HG03025 (cell line): ENCODE data around the gene ADCY9.
"Not testable (repeated sequence)": the region's sequence is repeated elsewhere in the genome, so short reads cannot be mapped to it uniquely, and the experiment has no call there.

Experiments used
- ATAC-seq: cut with Tn5 transposase; IDR thresholded peaks from one replicate; pipeline ENCODE4 v1.9.1; 2021; ENCODE audit warnings: mild to moderate bottlenecking, moderate library complexity; ENCODE audit not compliant: unreplicated experiment, low FRiP score

The ADCY9 gene

GRCh38 chr16:4116325-4117249 lies at the start of gene ADCY9:
TSS of gene ADCY9 (minus strand) at chr16:4116442. CDS start at chr16:4115442, 1,000 bp downstream.
- peak; percentile 42 for ATAC-seq

- ATAC-seq = no peak
Measured at GRCh38 chr16:4160658-4161430, 44.6 kb upstream of the ADCY9 start.

- no peak for ATAC-seq
Measured at GRCh38 chr16:4159726-4160125, 43.5 kb upstream of the ADCY9 start.

GRCh38 chr16:4158143-4159093 lies 42.2 kb upstream of the ADCY9 start:
- no peak for ATAC-seq

GRCh38 chr16:4157376-4157825 lies 41.2 kb upstream of the ADCY9 start:
- ATAC-seq = no peak

GRCh38 chr16:4156503-4156902 lies 40.3 kb upstream of the ADCY9 start:
- not testable (repeated sequence) for ATAC-seq

GRCh38 chr16:4153364-4153763 lies 37.1 kb upstream of the ADCY9 start:
- not testable (repeated sequence) for ATAC-seq

GRCh38 chr16:4152267-4152666 lies 36.0 kb upstream of the ADCY9 start:
- no peak for ATAC-seq

- ATAC-seq = no peak
Measured at GRCh38 chr16:4147236-4147635, 31.0 kb upstream of the ADCY9 start.

GRCh38 chr16:4142268-4142667 lies 26.0 kb upstream of the ADCY9 start:
- no peak for ATAC-seq

- ATAC-seq = no peak
Measured at GRCh38 chr16:4141604-4142003, 25.4 kb upstream of the ADCY9 start.

GRCh38 chr16:4140652-4141051 lies 24.4 kb upstream of the ADCY9 start:
- ATAC-seq = no peak

- no peak for ATAC-seq
Measured at GRCh38 chr16:4139968-4140367, 23.7 kb upstream of the ADCY9 start.

GRCh38 chr16:4138713-4139112 lies 22.5 kb upstream of the ADCY9 start:
- ATAC-seq = no peak

- no peak for ATAC-seq
Measured at GRCh38 chr16:4137438-4137837, 21.2 kb upstream of the ADCY9 start.

- ATAC-seq = no peak
Measured at GRCh38 chr16:4136229-4136813, 20.1 kb upstream of the ADCY9 start.

- ATAC-seq = no peak
Measured at GRCh38 chr16:4135537-4135936, 19.3 kb upstream of the ADCY9 start.

- ATAC-seq = no peak
Measured at GRCh38 chr16:4133897-4134372, 17.7 kb upstream of the ADCY9 start.

GRCh38 chr16:4131621-4132020 lies 15.4 kb upstream of the ADCY9 start:
- no peak for ATAC-seq
